ENCODE data around the gene SLC38A10. TPM values are rescaled to one million over a fixed set of nuclear protein-coding genes. Genes with fewer than 3 reads are reported as not detected.

The SLC38A10 gene
- total and polyA plus RNA-seq, 2 of the 13 experiments (the other 11 are each of a cell fraction or from before 2014, with no cell fraction given), result 23.4 to 55.8 TPM

DNA sequence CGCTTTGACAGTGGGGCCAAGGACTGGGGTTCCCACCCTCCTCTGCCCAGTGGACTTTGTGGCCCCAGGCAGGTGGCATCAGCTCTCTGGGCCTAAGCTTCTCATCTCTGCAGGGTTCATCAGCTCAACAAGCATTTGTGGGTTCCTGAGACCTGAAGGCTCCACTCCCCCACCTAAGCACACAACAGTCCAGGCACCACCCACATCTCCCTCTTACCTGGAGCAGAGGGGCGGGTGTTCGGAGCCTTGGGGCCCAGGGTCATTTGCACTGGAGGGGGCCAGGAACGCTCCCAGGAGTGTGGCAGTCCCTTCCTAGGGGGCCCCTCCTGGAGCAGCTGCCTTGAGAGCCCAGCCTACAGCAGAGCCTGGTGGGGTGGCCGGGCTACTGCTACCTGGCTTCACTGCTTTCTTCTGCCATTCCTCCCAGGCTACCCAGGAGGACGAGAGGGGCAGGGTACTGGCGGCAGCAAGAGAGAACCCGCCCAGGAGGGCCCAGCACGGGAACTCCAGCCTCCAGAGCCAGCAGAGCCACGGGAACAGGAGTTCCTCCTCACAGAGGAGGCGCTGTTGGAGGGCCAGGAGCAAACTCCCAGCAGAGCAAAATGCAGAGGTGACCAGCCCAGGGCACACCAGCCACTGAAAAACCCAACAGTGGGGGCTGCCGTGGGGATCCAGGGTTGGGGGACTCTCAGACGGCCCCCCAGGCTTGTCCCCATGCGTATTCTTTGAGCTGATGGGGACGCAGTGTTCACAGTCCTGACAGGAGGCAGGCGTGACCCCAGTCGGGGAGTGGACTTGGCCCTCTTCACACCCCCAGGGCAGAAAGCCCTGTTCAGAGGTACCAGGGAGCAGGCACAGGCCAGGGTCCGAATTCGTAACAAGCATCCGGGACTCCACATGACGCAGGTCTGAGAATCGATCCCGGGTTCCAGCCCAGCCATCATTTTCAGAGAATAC, 35.1 kb upstream of the SLC38A10 start (continued):
- TF ChIP-seq IRX3 (CRISPR knock-in tag; IDR thresholded peaks at IDR 0.05; ENCODE audit: borderline replicate concordance, low read depth) (no peak), HNRNPLL (IDR thresholded peaks at IDR 0.05; ENCODE audit: low read depth, low read length, poor library complexity, severe bottlenecking) (no peak), SKI (IDR thresholded peaks at IDR 0.05; ENCODE audit: partially characterized antibody) (no peak), ZSCAN31 (CRISPR knock-in tag; IDR thresholded peaks at IDR 0.05; ENCODE audit: low read depth) (no peak), RCOR2 (CRISPR knock-in tag; IDR thresholded peaks at IDR 0.05) (no peak), ZNF33A (CRISPR knock-in tag; IDR thresholded peaks at IDR 0.05; ENCODE audit: borderline replicate concordance) (no peak), XBP1 (CRISPR knock-in tag; IDR thresholded peaks at IDR 0.05) (no peak), ARID2 (CRISPR knock-in tag; IDR thresholded peaks at IDR 0.05; ENCODE audit: borderline replicate concordance) (0 out of 2 replicates have a peak, but pooled peaks have one; percentile 30), ZNF121 (CRISPR knock-in tag; IDR thresholded peaks at IDR 0.05) (no peak)
- TF ChIP-seq, protein P1, sequence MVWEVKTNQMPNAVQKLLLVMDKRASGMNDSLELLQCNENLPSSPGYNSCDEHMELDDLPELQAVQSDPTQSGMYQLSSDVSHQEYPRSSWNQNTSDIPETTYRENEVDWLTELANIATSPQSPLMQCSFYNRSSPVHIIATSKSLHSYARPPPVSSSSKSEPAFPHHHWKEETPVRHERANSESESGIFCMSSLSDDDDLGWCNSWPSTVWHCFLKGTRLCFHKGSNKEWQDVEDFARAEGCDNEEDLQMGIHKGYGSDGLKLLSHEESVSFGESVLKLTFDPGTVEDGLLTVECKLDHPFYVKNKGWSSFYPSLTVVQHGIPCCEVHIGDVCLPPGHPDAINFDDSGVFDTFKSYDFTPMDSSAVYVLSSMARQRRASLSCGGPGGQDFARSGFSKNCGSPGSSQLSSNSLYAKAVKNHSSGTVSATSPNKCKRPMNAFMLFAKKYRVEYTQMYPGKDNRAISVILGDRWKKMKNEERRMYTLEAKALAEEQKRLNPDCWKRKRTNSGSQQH (CRISPR knock-in tag; IDR thresholded peaks at IDR 0.05; ENCODE audit: low read depth), result no peak
- TF ChIP-seq, protein P2, sequence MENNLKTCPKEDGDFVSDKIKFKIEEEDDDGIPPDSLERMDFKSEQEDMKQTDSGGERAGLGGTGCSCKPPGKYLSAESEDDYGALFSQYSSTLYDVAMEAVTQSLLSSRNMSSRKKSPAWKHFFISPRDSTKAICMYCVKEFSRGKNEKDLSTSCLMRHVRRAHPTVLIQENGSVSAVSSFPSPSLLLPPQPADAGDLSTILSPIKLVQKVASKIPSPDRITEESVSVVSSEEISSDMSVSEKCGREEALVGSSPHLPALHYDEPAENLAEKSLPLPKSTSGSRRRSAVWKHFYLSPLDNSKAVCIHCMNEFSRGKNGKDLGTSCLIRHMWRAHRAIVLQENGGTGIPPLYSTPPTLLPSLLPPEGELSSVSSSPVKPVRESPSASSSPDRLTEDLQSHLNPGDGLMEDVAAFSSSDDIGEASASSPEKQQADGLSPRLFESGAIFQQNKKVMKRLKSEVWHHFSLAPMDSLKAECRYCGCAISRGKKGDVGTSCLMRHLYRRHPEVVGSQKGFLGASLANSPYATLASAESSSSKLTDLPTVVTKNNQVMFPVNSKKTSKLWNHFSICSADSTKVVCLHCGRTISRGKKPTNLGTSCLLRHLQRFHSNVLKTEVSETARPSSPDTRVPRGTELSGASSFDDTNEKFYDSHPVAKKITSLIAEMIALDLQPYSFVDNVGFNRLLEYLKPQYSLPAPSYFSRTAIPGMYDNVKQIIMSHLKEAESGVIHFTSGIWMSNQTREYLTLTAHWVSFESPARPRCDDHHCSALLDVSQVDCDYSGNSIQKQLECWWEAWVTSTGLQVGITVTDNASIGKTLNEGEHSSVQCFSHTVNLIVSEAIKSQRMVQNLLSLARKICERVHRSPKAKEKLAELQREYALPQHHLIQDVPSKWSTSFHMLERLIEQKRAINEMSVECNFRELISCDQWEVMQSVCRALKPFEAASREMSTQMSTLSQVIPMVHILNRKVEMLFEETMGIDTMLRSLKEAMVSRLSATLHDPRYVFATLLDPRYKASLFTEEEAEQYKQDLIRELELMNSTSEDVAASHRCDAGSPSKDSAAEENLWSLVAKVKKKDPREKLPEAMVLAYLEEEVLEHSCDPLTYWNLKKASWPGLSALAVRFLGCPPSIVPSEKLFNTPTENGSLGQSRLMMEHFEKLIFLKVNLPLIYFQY (CRISPR knock-in tag; IDR thresholded peaks at IDR 0.05; ENCODE audit: borderline replicate concordance), result no peak
- TF ChIP-seq, protein P3, sequence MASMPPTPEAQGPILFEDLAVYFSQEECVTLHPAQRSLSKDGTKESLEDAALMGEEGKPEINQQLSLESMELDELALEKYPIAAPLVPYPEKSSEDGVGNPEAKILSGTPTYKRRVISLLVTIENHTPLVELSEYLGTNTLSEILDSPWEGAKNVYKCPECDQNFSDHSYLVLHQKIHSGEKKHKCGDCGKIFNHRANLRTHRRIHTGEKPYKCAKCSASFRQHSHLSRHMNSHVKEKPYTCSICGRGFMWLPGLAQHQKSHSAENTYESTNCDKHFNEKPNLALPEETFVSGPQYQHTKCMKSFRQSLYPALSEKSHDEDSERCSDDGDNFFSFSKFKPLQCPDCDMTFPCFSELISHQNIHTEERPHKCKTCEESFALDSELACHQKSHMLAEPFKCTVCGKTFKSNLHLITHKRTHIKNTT (CRISPR knock-in tag; IDR thresholded peaks at IDR 0.05), result no peak
- TF ChIP-seq, protein P4, sequence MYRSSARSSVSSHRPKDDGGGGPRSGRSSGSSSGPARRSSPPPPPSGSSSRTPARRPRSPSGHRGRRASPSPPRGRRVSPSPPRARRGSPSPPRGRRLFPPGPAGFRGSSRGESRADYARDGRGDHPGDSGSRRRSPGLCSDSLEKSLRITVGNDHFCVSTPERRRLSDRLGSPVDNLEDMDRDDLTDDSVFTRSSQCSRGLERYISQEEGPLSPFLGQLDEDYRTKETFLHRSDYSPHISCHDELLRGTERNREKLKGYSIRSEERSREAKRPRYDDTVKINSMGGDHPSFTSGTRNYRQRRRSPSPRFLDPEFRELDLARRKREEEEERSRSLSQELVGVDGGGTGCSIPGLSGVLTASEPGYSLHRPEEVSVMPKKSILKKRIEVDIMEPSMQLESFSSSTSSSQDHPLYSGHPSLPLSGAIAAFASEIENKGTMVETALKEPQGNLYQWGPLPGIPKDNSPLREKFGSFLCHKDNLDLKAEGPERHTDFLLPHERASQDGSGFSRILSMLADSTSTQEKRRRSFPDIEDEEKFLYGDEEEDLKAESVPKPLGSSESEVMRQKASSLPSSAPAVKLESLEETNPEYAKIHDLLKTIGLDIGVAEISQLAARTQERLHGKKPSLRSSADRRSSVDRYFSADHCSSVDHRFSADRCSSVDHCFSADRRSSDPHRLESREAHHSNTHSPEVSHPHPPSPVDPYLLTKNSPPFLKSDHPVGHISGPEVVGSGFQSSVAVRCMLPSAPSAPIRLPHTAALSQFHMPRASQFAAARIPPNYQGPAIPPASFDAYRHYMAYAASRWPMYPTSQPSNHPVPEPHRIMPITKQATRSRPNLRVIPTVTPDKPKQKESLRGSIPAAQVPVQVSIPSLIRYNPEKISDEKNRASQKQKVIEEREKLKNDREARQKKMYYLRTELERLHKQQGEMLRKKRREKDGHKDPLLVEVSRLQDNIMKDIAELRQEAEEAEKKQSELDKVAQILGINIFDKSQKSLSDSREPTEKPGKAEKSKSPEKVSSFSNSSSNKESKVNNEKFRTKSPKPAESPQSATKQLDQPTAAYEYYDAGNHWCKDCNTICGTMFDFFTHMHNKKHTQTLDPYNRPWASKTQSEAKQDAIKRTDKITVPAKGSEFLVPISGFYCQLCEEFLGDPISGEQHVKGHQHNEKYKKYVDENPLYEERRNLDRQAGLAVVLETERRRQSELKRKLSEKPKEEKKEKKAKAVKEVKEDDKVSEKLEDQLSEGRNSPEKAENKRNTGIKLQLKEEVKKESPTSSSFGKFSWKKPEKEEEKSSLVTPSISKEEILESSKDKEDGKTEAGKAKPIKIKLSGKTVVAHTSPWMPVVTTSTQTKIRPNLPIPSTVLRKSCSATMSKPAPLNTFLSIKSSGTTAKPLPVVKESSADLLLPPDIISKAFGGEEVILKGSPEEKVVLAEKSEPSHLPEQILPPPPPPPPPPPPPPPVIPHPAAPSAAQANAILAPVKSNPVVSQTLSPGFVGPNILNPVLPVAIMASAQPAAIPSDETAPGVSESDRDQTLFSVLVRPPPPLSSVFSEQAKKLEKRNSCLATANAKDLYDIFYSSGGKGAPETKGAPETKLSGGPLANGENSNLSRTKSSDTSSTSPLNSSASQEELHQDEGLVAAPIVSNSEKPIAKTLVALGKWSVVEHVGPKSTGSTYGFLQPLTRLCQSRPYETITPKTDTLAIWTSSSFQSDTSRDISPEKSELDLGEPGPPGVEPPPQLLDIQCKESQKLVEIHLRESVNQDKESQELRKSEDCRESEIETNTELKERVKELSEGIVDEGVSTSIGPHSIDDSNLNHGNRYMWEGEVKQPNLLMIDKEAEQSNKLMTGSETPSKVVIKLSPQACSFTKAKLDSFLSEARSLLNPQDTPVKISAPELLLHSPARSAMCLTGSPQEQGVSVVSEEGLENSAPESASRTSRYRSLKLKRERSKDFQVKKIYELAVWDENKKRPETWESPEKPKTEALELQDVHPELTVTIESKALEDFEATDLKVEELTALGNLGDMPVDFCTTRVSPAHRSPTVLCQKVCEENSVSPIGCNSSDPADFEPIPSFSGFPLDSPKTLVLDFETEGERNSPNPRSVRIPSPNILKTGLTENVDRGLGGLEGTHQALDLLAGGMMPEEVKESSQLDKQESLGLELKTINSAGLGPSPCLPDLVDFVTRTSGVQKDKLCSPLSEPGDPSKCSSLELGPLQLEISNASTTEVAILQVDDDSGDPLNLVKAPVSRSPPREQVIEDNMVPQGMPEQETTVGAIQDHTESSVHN (CRISPR knock-in tag; IDR thresholded peaks at IDR 0.05), result no peak

Measured in HepG2 (cell line).